Esophagus squamous epithelium (tissue), 5 donors: Measurements from ENCODE around the gene DESI1. TPM values are rescaled to one million over a fixed set of nuclear protein-coding genes. Genes with fewer than 3 reads are reported as not detected.

Experiments
- DNase-seq: peaks from one replicate; lab custom pipeline; 2025; lab: John Stamatoyannopoulos, UW
- H3K27ac ChIP-seq, 4 donors: fragments of 200-600 bp; sonication (generic); one replicate each; pipeline ENCODE4 v1.5.1; 2016 to 2019; ENCODE audit warnings: mild to moderate bottlenecking in 1 of 4
- H3K27me3 ChIP-seq, 4 donors: fragments of 200-600 bp; sonication (generic); 1 replicate in 3 of 4; 2 replicates in 1 of 4; pipeline versions ENCODE4 v1.5.1 to v1.6.0; 2017 to 2021; ENCODE audit warnings: antibody characterized with exemption in 1 of 4
- H3K36me3 ChIP-seq, 3 donors: fragments of 200-600 bp; sonication (generic); one replicate each; pipeline ENCODE4 v1.5.1; 2016 to 2019
- H3K4me1 ChIP-seq, 3 donors: fragments of 200-600 bp; sonication (generic); one replicate each; pipeline ENCODE4 v1.5.1; 2017 to 2019
- H3K4me3 ChIP-seq, 4 donors: fragments of 200-600 bp; sonication (generic); 1 replicate in 3 of 4; 2 replicates in 1 of 4; pipeline ENCODE4 v1.5.1; 2016 to 2019; ENCODE audit warnings: mild to moderate bottlenecking in 2 of 4, moderate library complexity in 1 of 4
- H3K9me3 ChIP-seq, 3 donors: fragments of 200-600 bp; sonication (generic); one replicate each; pipeline ENCODE4 v1.5.1; 2016 to 2019
- CTCF ChIP-seq, 6 experiments: fragments of 450-650 bp in 4 of 6; fragments of 200-600 bp in 2 of 6; sonication (generic) in 2 of 6; IDR thresholded peaks; one replicate each; pipeline ENCODE4 v1.5.1; 2016 to 2019; ENCODE audit warnings: antibody characterized with exemption in 6 of 6, mild to moderate bottlenecking in 4 of 6, moderate library complexity in 4 of 6
- POLR2A ChIP-seq, 4 donors: fragments of 450-650 bp; IDR thresholded peaks; one replicate each; pipeline ENCODE4 v1.6.1; 2017; ENCODE audit warnings: antibody characterized with exemption in 4 of 4, mild to moderate bottlenecking in 4 of 4, moderate library complexity in 3 of 4
- WGBS, 2 donors: methylation state at CpG; one replicate each; pipeline ENCODE4 v1.1.5; 2018; 5-methylcytosine and 5-hydroxymethylcytosine counted together
- intact Hi-C: fragments of 100-400 bp; cut with DNase I; formaldehyde crosslinking; loops from one replicate; pipeline ENCODE4 v1.15.0; 2022
- total RNA-seq, 4 donors: library from RNA; depleted of rRNA; stranded (reverse); fragments of >200 nt; gene quantifications; one replicate each; pipeline ENCODE4 v1.1.0, GENCODE V29; 2016
- donor health status: DM: yes; HTN: yes; CAD: no.

DESI1 gene
- total RNA-seq, 4 donors from 2014 or later: 22.1 to 34.9 (median 28.4) TPM

GRCh38 chr22:41656556-41656955, 35.7 kb upstream of the DESI1 start:
- H3K27me3 ChIP-seq: no peaks in the 10 kb centered on the region
- DNase-seq: no peak
- H3K36me3 ChIP-seq: peaks cover 44 to 100% (median 93%) of the 10 kb centered on the region in 3 donors
- intact Hi-C loops: no loop called here
- no peaks in the 10 kb centered on the region for H3K4me1 ChIP-seq
- no peak for TF ChIP-seq POLR2A (IDR thresholded peaks at IDR 0.05)
- no peak for TF ChIP-seq CTCF (IDR thresholded peaks at IDR 0.05)
- WGBS, 2 donors: 66 to 80% methylated on average over 5 of the region's 5 CpGs
- H3K27ac ChIP-seq: no peak overlapping the region
- no peak overlapping the region for H3K4me3 ChIP-seq
- H3K9me3 ChIP-seq: no peaks in the 10 kb centered on the region

- Histone ChIP-seq H3K27me3 (no peaks in the 10 kb centered on the region), H3K4me1 (no peaks in the 10 kb centered on the region), H3K27ac (no peak overlapping the region), H3K9me3 (no peaks in the 10 kb centered on the region), H3K36me3 (peaks cover 38 to 100% (median 91%) of the 10 kb centered on the region in 3 donors), H3K4me3 (no peak overlapping the region)
- WGBS, 2 donors: 88 to 89% methylated on average over 3 of the region's 3 CpGs
- intact Hi-C loops: no loop called here
- TF ChIP-seq POLR2A (IDR thresholded peaks at IDR 0.05): no peak
- TF ChIP-seq CTCF (IDR thresholded peaks at IDR 0.05): no peak
- DNase-seq: no peak
These were observed 33.5 kb upstream of the DESI1 start for GRCh38 chr22:41654322-41654721.

GRCh38 chr22:41650821-41651220, 30.0 kb upstream of the DESI1 start:
- Histone ChIP-seq H3K4me3 (no peak overlapping the region), H3K4me1 (no peaks in the 10 kb centered on the region), H3K36me3 (peaks cover 38 to 100% (median 70%) of the 10 kb centered on the region in 3 donors), H3K27ac (no peak overlapping the region), H3K27me3 (no peaks in the 10 kb centered on the region), H3K9me3 (no peaks in the 10 kb centered on the region)
- TF ChIP-seq CTCF (IDR thresholded peaks at IDR 0.05) (no peak), POLR2A (IDR thresholded peaks at IDR 0.05) (no peak)
- intact Hi-C loops: no loop called here
- WGBS, 2 donors: 93 to 99% methylated on average over 9 to 11 of the region's 11 CpGs
- no peak for DNase-seq

GRCh38 chr22:41650229-41650628, 29.4 kb upstream of the DESI1 start:
- Histone ChIP-seq H3K9me3 (no peaks in the 10 kb centered on the region), H3K4me3 (no peak overlapping the region), H3K4me1 (no peaks in the 10 kb centered on the region), H3K27ac (no peak overlapping the region), H3K27me3 (no peaks in the 10 kb centered on the region), H3K36me3 (peaks cover 38 to 100% (median 64%) of the 10 kb centered on the region in 3 donors)
- 100% methylated on average over 1 of the region's 1 CpG for WGBS, 2 donors
- no peak for DNase-seq
- intact Hi-C loops: no loop called here
- TF ChIP-seq CTCF (IDR thresholded peaks at IDR 0.05) (no peak), POLR2A (IDR thresholded peaks at IDR 0.05) (no peak)

GRCh38 chr22:41648432-41648831, 27.6 kb upstream of the DESI1 start:
- Histone ChIP-seq H3K27me3 (no peaks in the 10 kb centered on the region), H3K9me3 (no peaks in the 10 kb centered on the region), H3K4me3 (no peak overlapping the region), H3K27ac (no peak overlapping the region), H3K36me3 (peaks cover 23 to 100% (median 46%) of the 10 kb centered on the region in 3 donors), H3K4me1 (no peaks in the 10 kb centered on the region)
- no peak for TF ChIP-seq CTCF (IDR thresholded peaks at IDR 0.05)
- TF ChIP-seq POLR2A (IDR thresholded peaks at IDR 0.05): no peak
- WGBS, 2 donors: 76 to 86% methylated on average over 1 of the region's 1 CpG
- intact Hi-C loops: no loop called here
- DNase-seq: no peak
